CD14-positive monocyte (primary cell): Measurements from ENCODE around the gene SIGLEC7. TPM values are rescaled to one million over a fixed set of nuclear protein-coding genes. Genes with fewer than 3 reads are reported as not detected.

Experiments
- DNase-seq, 3 donors: peaks; one replicate each; pipeline ENCODE4 v3.0.0-alpha.2; 2011 to 2022
- H2AFZ ChIP-seq: 2 replicates; pipeline ENCODE4 v1.6.0; 2012; ENCODE audit warnings: mild to moderate bottlenecking, low read depth, low read length, inconsistent platforms; ENCODE audit not compliant: insufficient read depth, poor library complexity, severe bottlenecking
- H3K27ac ChIP-seq, 2 donors: 1 replicate in 1 of 2; 2 replicates in 1 of 2; pipeline ENCODE4 v1.5.1; 2012 to 2013; ENCODE audit warnings: low read length in 2 of 2, control low read depth in 1 of 2, inconsistent platforms in 1 of 2, low read depth in 1 of 2, mild to moderate bottlenecking in 1 of 2
- H3K27me3 ChIP-seq, 2 donors: one replicate each; pipeline versions ENCODE4 v1.6.0 to v1.6.1; 2011 to 2013; ENCODE audit warnings: low read length in 2 of 2; ENCODE audit not compliant: control insufficient read depth in 2 of 2, insufficient read depth in 2 of 2
- H3K36me3 ChIP-seq, 2 donors: replicated peaks in 1 of 2; 1 replicate in 1 of 2; 2 replicates in 1 of 2; pipeline versions ENCODE4 v1.5.1 to v1.6.1; 2012 to 2013; ENCODE audit warnings: low read length in 2 of 2, control low read depth in 1 of 2, inconsistent platforms in 1 of 2, mild to moderate bottlenecking in 1 of 2; ENCODE audit not compliant: insufficient read depth in 2 of 2, control insufficient read depth in 1 of 2
- H3K4me1 ChIP-seq, 2 donors: 1 replicate in 1 of 2; 2 replicates in 1 of 2; pipeline versions ENCODE4 v1.5.1 to v1.6.1; 2012 to 2013; ENCODE audit warnings: low read length in 2 of 2, control low read depth in 1 of 2, inconsistent platforms in 1 of 2, mild to moderate bottlenecking in 1 of 2, moderate library complexity in 1 of 2; ENCODE audit not compliant: insufficient read depth in 2 of 2, control insufficient read depth in 1 of 2
- H3K4me2 ChIP-seq: replicated peaks from 2 replicates; pipeline ENCODE3; 2012; ENCODE audit warnings: low read length, moderate library complexity, mild to moderate bottlenecking; ENCODE audit not compliant: poor library complexity, severe bottlenecking; ENCODE audit errors: extremely low read depth
- H3K4me3 ChIP-seq, 3 experiments: fragments of 200-600 bp in 1 of 3; sonication (generic) in 1 of 3; replicated peaks in 1 of 3; 1 replicate in 2 of 3; 2 replicates in 1 of 3; pipeline ENCODE4 v1.5.1; 2011 to 2013; ENCODE audit warnings: low read length in 3 of 3, mild to moderate bottlenecking in 3 of 3, control low read depth in 2 of 3, low read depth in 2 of 3, inconsistent platforms in 1 of 3, moderate library complexity in 1 of 3
- H3K79me2 ChIP-seq: 2 replicates; pipeline ENCODE4 v1.6.0; 2012; ENCODE audit warnings: mild to moderate bottlenecking, control low read depth, inconsistent platforms, low read length, moderate library complexity; ENCODE audit not compliant: insufficient read depth
- H3K9ac ChIP-seq: 2 replicates; pipeline ENCODE4 v1.6.0; 2017; ENCODE audit warnings: low read length, mild to moderate bottlenecking; ENCODE audit not compliant: insufficient read depth, poor library complexity, severe bottlenecking
- H3K9me3 ChIP-seq, 2 donors: replicated peaks in 1 of 2; 1 replicate in 1 of 2; 2 replicates in 1 of 2; pipeline versions ENCODE4 v1.5.1 to v1.6.1; 2012 to 2013; ENCODE audit warnings: low read length in 2 of 2, control low read depth in 1 of 2; ENCODE audit not compliant: control insufficient read depth in 1 of 2, insufficient read depth in 1 of 2
- H4K20me1 ChIP-seq: 2 replicates; pipeline ENCODE4 v1.6.0; 2012; ENCODE audit warnings: mild to moderate bottlenecking, low read length, control low read depth, moderate library complexity; ENCODE audit not compliant: insufficient read depth
- H3K27ac Mint-ChIP-seq, 7 donors: one replicate each; pipeline ENCODE4 v1.8.0; 2020; ENCODE audit warnings: mild to moderate bottlenecking in 7 of 7, mixed read lengths in 7 of 7, moderate library complexity in 6 of 7, inconsistent platforms in 2 of 7
- H3K27me3 Mint-ChIP-seq, 3 donors: one replicate each; pipeline ENCODE4 v1.8.0; 2021 to 2022; ENCODE audit warnings: low read depth in 3 of 3, mild to moderate bottlenecking in 3 of 3, mixed read lengths in 3 of 3, moderate library complexity in 3 of 3, inconsistent platforms in 1 of 3
- H3K36me3 Mint-ChIP-seq, 2 donors: one replicate each; pipeline ENCODE4 v1.8.0; 2020; ENCODE audit warnings: mixed read lengths in 2 of 2, inconsistent platforms in 1 of 2, mild to moderate bottlenecking in 1 of 2
- H3K4me1 Mint-ChIP-seq: one replicate; pipeline ENCODE4 v1.8.0; 2020; ENCODE audit warnings: mild to moderate bottlenecking, mixed read lengths
- H3K4me3 Mint-ChIP-seq, 2 donors: one replicate each; pipeline ENCODE4 v1.8.0; 2020; ENCODE audit warnings: mild to moderate bottlenecking in 2 of 2, mixed read lengths in 2 of 2, moderate library complexity in 1 of 2
- H3K9me3 Mint-ChIP-seq, 7 donors: one replicate each; pipeline ENCODE4 v1.8.0; 2020 to 2022; ENCODE audit warnings: mixed read lengths in 7 of 7, mild to moderate bottlenecking in 6 of 7, moderate library complexity in 6 of 7, inconsistent platforms in 2 of 7
- WGBS: methylation state at CpG from one replicate; pipeline ENCODE4 v1.1.5; 2013; ENCODE audit warnings: missing lambda C conversion rate; ENCODE audit not compliant: insufficient coverage; 5-methylcytosine and 5-hydroxymethylcytosine counted together
- intact Hi-C, 2 donors: fragments of 100-400 bp; cut with micrococcal nuclease; formaldehyde crosslinking; loops; one replicate each; pipeline versions ENCODE4 v1.15.0 to v1.15.1; 2023
- polyA plus RNA-seq, 3 donors: library from polyadenylated mRNA; depleted of rRNA in 1 of 3; unstranded in 2 of 3; stranded (reverse) in 1 of 3; fragments of 300-500 nt in 2 of 3; fragments of >200 nt in 1 of 3; fragmentation: Illumina TruSeq in 2 of 3; gene quantifications; 1 replicate in 2 of 3; 2 replicates in 1 of 3; pipeline ENCODE4 v1.2.3, GENCODE V29; 2012 to 2021
- TF ChIP-seq, protein P1 (sequence below): fragments of 200-600 bp; IDR thresholded peaks from one replicate; pipeline ENCODE4 v1.8.0; 2022; ENCODE audit warnings: antibody characterized with exemption, mild to moderate bottlenecking

Gene SIGLEC7
- polyA plus RNA-seq, 3 donors = 71.8 to 93.3 (median 82.0) TPM

- Mint-ChIP-seq H3K27ac (peak within 1 kb of the TSS; percentile 98 to 100 (median 99)), H3K9me3 (peaks cover 0 to 2% (median 0%) of the 10 kb centered on the region in 7 donors), H3K27me3 (peaks cover 0 to 4% (median under 1%) of the 10 kb centered on the region in 3 donors), H3K36me3 (peaks cover 31 to 58% of the 10 kb centered on the region in 2 donors), H3K4me3 (peak within 1 kb of the TSS; percentile 91 to 99), H3K4me1 (peaks cover 86% of the 10 kb centered on the region)
- Histone ChIP-seq H3K4me1 (peaks cover 89 to 100% of the 10 kb centered on the region in 2 donors), H4K20me1 (peaks cover 17% of the 10 kb centered on the region), H2AFZ (no peak within 1 kb of the TSS), H3K9ac (peak within 1 kb of the TSS; percentile 92), H3K36me3 (peaks cover 21 to 35% of the 10 kb centered on the region in 2 donors), H3K79me2 (peaks cover 71% of the 10 kb centered on the region), H3K4me3 (peak within 1 kb of the TSS; percentile 75 to 98 (median 81)), H3K9me3 (no peaks in the 10 kb centered on the region), H3K27ac (peak within 1 kb of the TSS; percentile 97 to 100), H3K4me2 (peak within 1 kb of the TSS; percentile 100), H3K27me3 (no peaks in the 10 kb centered on the region)
- 10% methylated on average over 14 of the region's 14 CpGs for WGBS
- TF ChIP-seq, protein P1, sequence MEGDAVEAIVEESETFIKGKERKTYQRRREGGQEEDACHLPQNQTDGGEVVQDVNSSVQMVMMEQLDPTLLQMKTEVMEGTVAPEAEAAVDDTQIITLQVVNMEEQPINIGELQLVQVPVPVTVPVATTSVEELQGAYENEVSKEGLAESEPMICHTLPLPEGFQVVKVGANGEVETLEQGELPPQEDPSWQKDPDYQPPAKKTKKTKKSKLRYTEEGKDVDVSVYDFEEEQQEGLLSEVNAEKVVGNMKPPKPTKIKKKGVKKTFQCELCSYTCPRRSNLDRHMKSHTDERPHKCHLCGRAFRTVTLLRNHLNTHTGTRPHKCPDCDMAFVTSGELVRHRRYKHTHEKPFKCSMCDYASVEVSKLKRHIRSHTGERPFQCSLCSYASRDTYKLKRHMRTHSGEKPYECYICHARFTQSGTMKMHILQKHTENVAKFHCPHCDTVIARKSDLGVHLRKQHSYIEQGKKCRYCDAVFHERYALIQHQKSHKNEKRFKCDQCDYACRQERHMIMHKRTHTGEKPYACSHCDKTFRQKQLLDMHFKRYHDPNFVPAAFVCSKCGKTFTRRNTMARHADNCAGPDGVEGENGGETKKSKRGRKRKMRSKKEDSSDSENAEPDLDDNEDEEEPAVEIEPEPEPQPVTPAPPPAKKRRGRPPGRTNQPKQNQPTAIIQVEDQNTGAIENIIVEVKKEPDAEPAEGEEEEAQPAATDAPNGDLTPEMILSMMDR = no peak
- peak; percentile 62 to 67 (median 63) for DNase-seq
- intact Hi-C loops = no loop called here
Observed at GRCh38 chr19:51124729-51125128, 17.4 kb upstream of the SIGLEC7 start, which contains the start of gene SIGLEC9. SIGLEC9 (plus strand) TSS chr19:51124906; CDS start chr19:51124975, 69 bp downstream.

DNA sequence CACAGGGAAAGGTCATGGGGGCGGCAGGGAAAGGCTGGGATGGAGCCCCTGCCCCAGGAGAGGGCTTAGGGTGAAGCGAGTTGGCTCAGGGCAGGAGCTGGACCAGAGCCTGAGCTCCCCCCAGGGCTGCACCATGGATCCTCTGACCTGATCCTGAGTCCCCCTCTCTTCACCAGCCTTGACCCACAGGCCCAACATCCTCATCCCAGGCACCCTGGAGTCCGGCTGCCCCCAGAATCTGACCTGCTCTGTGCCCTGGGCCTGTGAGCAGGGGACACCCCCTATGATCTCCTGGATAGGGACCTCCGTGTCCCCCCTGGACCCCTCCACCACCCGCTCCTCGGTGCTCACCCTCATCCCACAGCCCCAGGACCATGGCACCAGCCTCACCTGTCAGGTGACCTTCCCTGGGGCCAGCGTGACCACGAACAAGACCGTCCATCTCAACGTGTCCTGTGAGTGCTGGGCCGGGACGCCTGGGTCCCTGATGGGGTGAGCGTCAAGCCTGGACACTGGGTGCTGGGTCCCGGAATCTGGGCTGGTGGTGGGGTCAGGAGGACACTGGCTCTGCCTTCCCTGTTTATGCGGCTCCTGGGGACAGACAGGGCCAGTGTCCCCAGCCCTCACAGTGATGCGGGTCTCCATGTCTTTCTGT is 16.6 kb upstream of the SIGLEC7 start:
- peaks cover 0 to 4% (median 1%) of the 10 kb centered on the region in 3 donors for H3K27me3 Mint-ChIP-seq
- Histone ChIP-seq H3K27ac (peak overlapping the region; percentile 97 to 100), H3K9ac (peak overlapping the region; percentile 92), H3K27me3 (no peaks in the 10 kb centered on the region), H4K20me1 (peaks cover 19% of the 10 kb centered on the region), H3K9me3 (no peaks in the 10 kb centered on the region), H3K4me1 (peaks cover 89 to 100% of the 10 kb centered on the region in 2 donors), H3K36me3 (peaks cover 30 to 44% of the 10 kb centered on the region in 2 donors), H3K4me3 (peak overlapping the region; percentile 75 to 98 (median 81)), H2AFZ (no peak overlapping the region), H3K4me2 (peak overlapping the region; percentile 100), H3K79me2 (peaks cover 80% of the 10 kb centered on the region)
- TF ChIP-seq, protein P1 = no peak
- peak overlapping the region; percentile 98 to 100 (median 99) for H3K27ac Mint-ChIP-seq
- intact Hi-C loops = no loop called here
- DNase-seq = no peak
- WGBS = 92% methylated on average over 16 of the region's 16 CpGs
- peaks cover 86% of the 10 kb centered on the region for H3K4me1 Mint-ChIP-seq
- peaks cover 0 to 2% (median 0%) of the 10 kb centered on the region in 7 donors for H3K9me3 Mint-ChIP-seq
- peak overlapping the region; percentile 91 to 99 for H3K4me3 Mint-ChIP-seq
- peaks cover 39 to 67% of the 10 kb centered on the region in 2 donors for H3K36me3 Mint-ChIP-seq
